ENCODE results near the gene SERPINI1.
"Not testable (repeated sequence)": the region's sequence is repeated elsewhere in the genome, so short reads cannot be mapped to it uniquely, and the experiment has no call there.

Gene SERPINI1

GRCh38 chr3:167787440-167787839 is 51.9 kb downstream of the SERPINI1 start:
- DNase-seq (ENCODE audit: low spot score): no peak

GRCh38 chr3:167798443-167798842 is 62.9 kb downstream of the SERPINI1 start:
- no peak for DNase-seq (ENCODE audit: low spot score)

- DNase-seq (ENCODE audit: low spot score): no peak
Observed at GRCh38 chr3:167808910-167809309, 73.4 kb downstream of the SERPINI1 start.

- DNase-seq (ENCODE audit: low spot score): no peak
Observed at GRCh38 chr3:167810236-167810635, 74.7 kb downstream of the SERPINI1 start.

GRCh38 chr3:167811031-167811430 is 75.5 kb downstream of the SERPINI1 start:
- no peak for DNase-seq (ENCODE audit: low spot score)

GRCh38 chr3:167813169-167814123 is 77.9 kb downstream of the SERPINI1 start:
- DNase-seq (ENCODE audit: low spot score): no peak

- no peak for DNase-seq (ENCODE audit: low spot score)
Observed at GRCh38 chr3:167814441-167814951, 79.0 kb downstream of the SERPINI1 start.

GRCh38 chr3:167816953-167817352 is 81.4 kb downstream of the SERPINI1 start:
- no peak for DNase-seq (ENCODE audit: low spot score)

GRCh38 chr3:167820102-167820865 is 84.8 kb downstream of the SERPINI1 start:
- no peak for DNase-seq (ENCODE audit: low spot score)

- DNase-seq (ENCODE audit: low spot score): no peak
Observed at GRCh38 chr3:167821248-167821805, 85.8 kb downstream of the SERPINI1 start.

GRCh38 chr3:167823738-167824137 is 88.2 kb downstream of the SERPINI1 start:
- no peak for DNase-seq (ENCODE audit: low spot score)

- DNase-seq (ENCODE audit: low spot score): not testable (repeated sequence)
Observed at GRCh38 chr3:167827588-167827987, 92.1 kb downstream of the SERPINI1 start.

GRCh38 chr3:167829071-167829470 is 93.5 kb downstream of the SERPINI1 start:
- no peak for DNase-seq (ENCODE audit: low spot score)

GRCh38 chr3:167830007-167830406 is 94.5 kb downstream of the SERPINI1 start:
- DNase-seq (ENCODE audit: low spot score): no peak

- DNase-seq (ENCODE audit: low spot score): no peak
Observed at GRCh38 chr3:167835359-167835758, 99.8 kb downstream of the SERPINI1 start.

- no peak for DNase-seq (ENCODE audit: low spot score)
Observed at GRCh38 chr3:167835953-167836352, 100.4 kb downstream of the SERPINI1 start.

- DNase-seq (ENCODE audit: low spot score): no peak
Observed at GRCh38 chr3:167837466-167837865, 101.9 kb downstream of the SERPINI1 start.

- DNase-seq (ENCODE audit: low spot score): no peak
Observed at GRCh38 chr3:167839460-167840134, 104.1 kb downstream of the SERPINI1 start.

GRCh38 chr3:167840247-167840646 is 104.7 kb downstream of the SERPINI1 start:
- DNase-seq (ENCODE audit: low spot score): no peak

- no peak for DNase-seq (ENCODE audit: low spot score)
Observed at GRCh38 chr3:167843481-167843880, 108.0 kb downstream of the SERPINI1 start.

GRCh38 chr3:167843886-167844285 is 108.4 kb downstream of the SERPINI1 start:
- DNase-seq (ENCODE audit: low spot score): no peak

GRCh38 chr3:167844528-167844927 is 109.0 kb downstream of the SERPINI1 start:
- no peak for DNase-seq (ENCODE audit: low spot score)

All from activated CD4-positive, alpha-beta T cell treated with anti-CD3 and anti-CD28 coated beads, Interleukin-2, Interleukin-4, amounts not matched to agents 100 ng/mL and 50 ng/mL, durations not matched to agents 16 hours and 8 hours (primary cell).